Measurements from ENCODE around the gene MATN3. TPM values are rescaled to one million over a fixed set of nuclear protein-coding genes. Genes with fewer than 3 reads are reported as not detected.

The MATN3 gene
- polyA plus RNA-seq, 3 donors = not detected

DNA sequence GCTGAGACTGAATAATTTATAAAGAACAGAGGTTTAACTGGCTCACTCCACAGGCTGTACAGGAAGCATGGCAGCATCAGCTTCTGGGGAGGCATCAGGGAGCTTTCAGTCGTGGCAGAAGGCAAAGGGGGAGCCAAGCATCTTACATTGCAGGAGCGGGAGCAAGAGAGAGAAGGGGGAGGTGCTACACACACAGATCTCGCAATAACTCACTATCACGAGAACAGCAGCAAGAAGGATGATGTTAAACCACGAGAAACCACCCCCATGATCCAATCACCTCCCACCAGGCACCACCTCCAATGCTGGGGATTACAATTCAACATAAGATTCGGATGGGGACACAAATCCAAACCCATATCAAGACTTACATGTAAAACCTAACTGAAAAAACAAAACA is 17.8 kb upstream of the MATN3 start:
- no peaks in the 10 kb centered on the region for H3K27me3 ChIP-seq (ENCODE audit: control insufficient read depth in 2 of 2, insufficient read depth in 2 of 2, low read length in 2 of 2)
- no peak overlapping the region for H2AFZ ChIP-seq (ENCODE audit: insufficient read depth, low read depth, low read length, poor library complexity, severe bottlenecking)
- H3K79me2 ChIP-seq (ENCODE audit: insufficient read depth, low read length) = peaks cover 4% of the 10 kb centered on the region
- DNase-seq = no peak
- no peaks in the 10 kb centered on the region for H3K9me3 ChIP-seq (replicated peaks in 1 of 2; ENCODE audit: control insufficient read depth in 1 of 2, insufficient read depth in 1 of 2, low read length in 2 of 2)
- intact Hi-C loops (cut with micrococcal nuclease) = no loop called here
- H3K4me1 ChIP-seq (ENCODE audit: control insufficient read depth in 1 of 2, insufficient read depth in 2 of 2, low read length in 2 of 2) = no peaks in the 10 kb centered on the region
- Mint-ChIP-seq H3K4me1 (peaks cover 4% of the 10 kb centered on the region), H3K4me3 (no peak overlapping the region), H3K36me3 (peaks cover 76 to 83% of the 10 kb centered on the region in 2 donors), H3K27ac (peak overlapping the region in 2 of 7 donors; percentile 38 to 54), H3K27me3 (ENCODE audit: low read depth in 3 of 3) (peaks cover 0 to 3% (median 0%) of the 10 kb centered on the region in 3 donors), H3K9me3 (peaks cover 0 to 12% (median 5%) of the 10 kb centered on the region in 7 donors)
- WGBS (ENCODE audit: insufficient coverage) = 100% methylated on average over 3 of the region's 6 CpGs
- H3K36me3 ChIP-seq (replicated peaks in 1 of 2; ENCODE audit: control insufficient read depth in 1 of 2, insufficient read depth in 2 of 2, low read length in 2 of 2) = peaks cover 61 to 82% of the 10 kb centered on the region in 2 donors
- no peak overlapping the region for H3K4me2 ChIP-seq (replicated peaks; ENCODE audit: extremely low read depth, low read length, poor library complexity, severe bottlenecking)
- H3K27ac ChIP-seq (ENCODE audit: low read depth in 1 of 2, low read length in 2 of 2) = no peak overlapping the region
- H3K9ac ChIP-seq (ENCODE audit: insufficient read depth, low read length, poor library complexity, severe bottlenecking) = no peak overlapping the region
- no peak overlapping the region for H3K4me3 ChIP-seq (replicated peaks in 1 of 3; ENCODE audit: low read depth in 2 of 3, low read length in 3 of 3)
- TF ChIP-seq, protein P1, sequence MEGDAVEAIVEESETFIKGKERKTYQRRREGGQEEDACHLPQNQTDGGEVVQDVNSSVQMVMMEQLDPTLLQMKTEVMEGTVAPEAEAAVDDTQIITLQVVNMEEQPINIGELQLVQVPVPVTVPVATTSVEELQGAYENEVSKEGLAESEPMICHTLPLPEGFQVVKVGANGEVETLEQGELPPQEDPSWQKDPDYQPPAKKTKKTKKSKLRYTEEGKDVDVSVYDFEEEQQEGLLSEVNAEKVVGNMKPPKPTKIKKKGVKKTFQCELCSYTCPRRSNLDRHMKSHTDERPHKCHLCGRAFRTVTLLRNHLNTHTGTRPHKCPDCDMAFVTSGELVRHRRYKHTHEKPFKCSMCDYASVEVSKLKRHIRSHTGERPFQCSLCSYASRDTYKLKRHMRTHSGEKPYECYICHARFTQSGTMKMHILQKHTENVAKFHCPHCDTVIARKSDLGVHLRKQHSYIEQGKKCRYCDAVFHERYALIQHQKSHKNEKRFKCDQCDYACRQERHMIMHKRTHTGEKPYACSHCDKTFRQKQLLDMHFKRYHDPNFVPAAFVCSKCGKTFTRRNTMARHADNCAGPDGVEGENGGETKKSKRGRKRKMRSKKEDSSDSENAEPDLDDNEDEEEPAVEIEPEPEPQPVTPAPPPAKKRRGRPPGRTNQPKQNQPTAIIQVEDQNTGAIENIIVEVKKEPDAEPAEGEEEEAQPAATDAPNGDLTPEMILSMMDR (IDR thresholded peaks at IDR 0.05) = no peak
- peaks cover 75% of the 10 kb centered on the region for H4K20me1 ChIP-seq (ENCODE audit: insufficient read depth, low read length)

DNA sequence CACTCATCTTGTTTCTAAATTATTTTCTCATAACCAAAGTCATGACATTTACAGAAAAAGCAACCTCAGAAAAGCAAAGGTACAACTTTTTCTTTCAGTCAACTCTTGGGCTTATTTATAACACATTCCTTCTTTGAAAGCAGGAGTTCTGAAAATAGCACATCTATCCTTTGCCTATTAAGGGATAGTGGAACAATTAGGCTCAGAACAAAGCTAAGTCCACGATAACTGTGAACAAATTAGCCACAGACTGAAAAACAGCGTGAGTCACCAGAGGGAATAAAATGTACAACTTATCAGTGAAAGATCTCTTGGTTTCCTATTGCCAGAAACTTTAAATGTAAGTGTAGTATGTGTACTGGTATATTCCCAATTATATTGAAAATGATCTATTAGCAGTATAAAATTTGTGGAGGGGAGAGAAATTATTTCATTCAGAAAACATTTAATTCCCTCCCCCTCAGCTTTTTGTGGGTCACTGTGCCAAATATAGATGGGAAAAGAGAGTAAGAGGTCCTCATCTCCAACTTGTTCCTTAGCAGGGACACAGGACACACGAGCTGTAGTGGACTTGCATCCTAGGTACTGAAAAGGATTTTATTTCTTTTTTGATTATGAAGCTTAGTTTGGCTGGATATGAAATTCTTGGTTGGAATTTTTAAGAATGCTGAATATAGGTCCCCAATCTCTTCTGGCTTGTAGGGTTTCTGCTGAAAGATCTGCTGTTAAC is 15.4 kb upstream of the MATN3 start:
- peaks cover 4% of the 10 kb centered on the region for H3K79me2 ChIP-seq (ENCODE audit: insufficient read depth, low read length)
- H3K27me3 Mint-ChIP-seq (ENCODE audit: low read depth in 3 of 3) = peaks cover 0 to 3% (median 0%) of the 10 kb centered on the region in 3 donors
- peaks cover 51% of the 10 kb centered on the region for H4K20me1 ChIP-seq (ENCODE audit: insufficient read depth, low read length)
- peak overlapping the region in 1 of 7 donors; percentile 41 for H3K27ac Mint-ChIP-seq
- intact Hi-C loops (cut with micrococcal nuclease) = no loop called here
- peaks cover 53 to 60% of the 10 kb centered on the region in 2 donors for H3K36me3 Mint-ChIP-seq
- H3K9ac ChIP-seq (ENCODE audit: insufficient read depth, low read length, poor library complexity, severe bottlenecking) = no peak overlapping the region
- TF ChIP-seq, protein P1 (IDR thresholded peaks at IDR 0.05) = no peak
- H3K27me3 ChIP-seq (ENCODE audit: control insufficient read depth in 2 of 2, insufficient read depth in 2 of 2, low read length in 2 of 2) = no peaks in the 10 kb centered on the region
- H3K4me3 Mint-ChIP-seq = no peak overlapping the region
- peaks cover 37 to 58% of the 10 kb centered on the region in 2 donors for H3K36me3 ChIP-seq (replicated peaks in 1 of 2; ENCODE audit: control insufficient read depth in 1 of 2, insufficient read depth in 2 of 2, low read length in 2 of 2)
- 100% methylated on average over 1 of the region's 3 CpGs for WGBS (ENCODE audit: insufficient coverage)
- no peaks in the 10 kb centered on the region for H3K4me1 ChIP-seq (ENCODE audit: control insufficient read depth in 1 of 2, insufficient read depth in 2 of 2, low read length in 2 of 2)
- peaks cover 1 to 2% of the 10 kb centered on the region in 2 donors for H3K9me3 ChIP-seq (replicated peaks in 1 of 2; ENCODE audit: control insufficient read depth in 1 of 2, insufficient read depth in 1 of 2, low read length in 2 of 2)
- H3K4me2 ChIP-seq (replicated peaks; ENCODE audit: extremely low read depth, low read length, poor library complexity, severe bottlenecking) = no peak overlapping the region
- peaks cover 2 to 14% (median 6%) of the 10 kb centered on the region in 7 donors for H3K9me3 Mint-ChIP-seq
- H2AFZ ChIP-seq (ENCODE audit: insufficient read depth, low read depth, low read length, poor library complexity, severe bottlenecking) = no peak overlapping the region
- no peak overlapping the region for H3K27ac ChIP-seq (ENCODE audit: low read depth in 1 of 2, low read length in 2 of 2)
- no peak overlapping the region for H3K4me3 ChIP-seq (replicated peaks in 1 of 3; ENCODE audit: low read depth in 2 of 3, low read length in 3 of 3)
- DNase-seq = no peak
- peaks cover 11% of the 10 kb centered on the region for H3K4me1 Mint-ChIP-seq

Measured in CD14-positive monocyte (primary cell).